GM19324 (cell line): Measurements from ENCODE around the gene UBR4.

ENCODE experiments used
- ATAC-seq: cut with Tn5 transposase; IDR thresholded peaks from one replicate; pipeline ENCODE4 v1.9.1; 2021; ENCODE audit warnings: mild to moderate bottlenecking, moderate library complexity; ENCODE audit not compliant: unreplicated experiment, low FRiP score

Gene UBR4

DNA sequence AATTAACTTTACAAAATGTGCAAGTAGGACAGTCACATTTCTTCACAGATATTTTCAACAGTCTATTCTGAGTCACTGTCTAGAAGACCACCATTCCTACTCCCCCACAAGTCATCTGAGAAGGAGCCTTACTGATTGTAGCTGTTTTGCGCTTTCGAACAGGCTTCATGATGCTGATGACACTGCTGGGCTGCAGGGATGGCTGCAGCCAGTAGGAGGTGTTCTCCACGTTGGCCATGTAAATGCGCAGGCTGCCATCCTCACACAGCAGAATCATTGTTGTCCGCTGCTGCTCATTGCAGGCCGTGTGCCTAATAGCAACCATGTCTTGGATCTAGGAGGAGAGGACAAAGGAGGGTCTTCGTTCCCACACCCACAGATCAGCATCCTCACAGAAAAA lies 56.9 kb downstream of the UBR4 start:
- no peak for ATAC-seq

DNA sequence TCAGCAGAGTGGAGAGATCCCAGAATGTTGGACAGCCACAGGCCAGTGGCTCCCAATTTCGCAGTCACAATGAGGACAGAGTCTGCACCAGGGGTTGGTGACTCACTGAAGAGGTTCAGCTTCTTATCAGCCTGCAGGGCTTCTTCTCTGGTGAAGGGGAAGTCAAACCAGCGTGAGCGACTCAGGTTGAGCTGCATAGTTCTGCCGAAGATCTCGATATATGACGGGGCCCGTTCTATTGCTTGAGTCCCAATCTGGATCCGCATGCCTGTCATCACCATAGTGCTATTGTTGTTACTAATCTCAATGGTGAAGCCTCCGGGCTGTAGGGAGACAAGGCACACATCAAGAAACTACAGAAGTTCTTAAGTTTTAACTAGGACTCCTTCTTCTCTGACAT lies 58.5 kb downstream of the UBR4 start:
- ATAC-seq = no peak

DNA sequence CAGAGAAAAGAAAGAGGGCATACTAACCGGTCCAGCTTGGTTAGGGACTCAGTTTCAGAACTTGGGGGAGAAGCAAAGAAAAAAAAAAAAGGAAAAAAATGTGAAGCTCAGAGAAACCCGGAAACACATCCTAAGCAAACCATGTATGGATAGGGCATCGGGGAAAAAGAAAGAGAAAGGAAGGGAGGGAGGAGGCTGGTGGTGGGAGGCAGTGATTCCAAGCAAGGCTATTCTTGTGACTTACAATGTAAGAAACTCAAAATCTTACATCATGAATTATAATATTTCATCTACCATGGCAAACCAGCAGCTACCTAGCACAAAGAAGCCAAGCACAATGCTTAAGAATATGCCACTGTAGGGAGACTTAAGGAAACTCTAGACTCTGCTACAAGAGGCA lies 60.3 kb downstream of the UBR4 start:
- no peak for ATAC-seq

DNA sequence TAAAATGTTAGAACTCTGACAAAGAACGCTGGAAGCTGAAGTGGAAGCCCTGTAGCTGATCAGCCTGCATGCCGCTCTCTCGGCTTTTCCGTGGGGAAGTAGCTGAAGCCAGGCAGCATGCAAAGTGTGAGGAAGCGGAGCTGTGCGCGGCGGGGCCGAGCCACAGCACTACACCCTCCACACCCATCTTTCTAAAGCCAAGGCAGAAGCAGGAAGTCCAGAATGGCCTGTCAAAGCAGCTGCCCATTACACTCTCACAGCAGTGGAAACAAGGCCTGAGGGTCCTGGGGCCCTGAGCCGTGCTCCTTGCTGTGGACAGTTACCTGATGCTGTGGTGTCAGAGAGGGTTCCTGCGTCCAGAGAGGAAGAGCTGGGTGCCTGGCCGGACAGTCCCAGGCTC lies 69.6 kb downstream of the UBR4 start:
- no peak for ATAC-seq

DNA sequence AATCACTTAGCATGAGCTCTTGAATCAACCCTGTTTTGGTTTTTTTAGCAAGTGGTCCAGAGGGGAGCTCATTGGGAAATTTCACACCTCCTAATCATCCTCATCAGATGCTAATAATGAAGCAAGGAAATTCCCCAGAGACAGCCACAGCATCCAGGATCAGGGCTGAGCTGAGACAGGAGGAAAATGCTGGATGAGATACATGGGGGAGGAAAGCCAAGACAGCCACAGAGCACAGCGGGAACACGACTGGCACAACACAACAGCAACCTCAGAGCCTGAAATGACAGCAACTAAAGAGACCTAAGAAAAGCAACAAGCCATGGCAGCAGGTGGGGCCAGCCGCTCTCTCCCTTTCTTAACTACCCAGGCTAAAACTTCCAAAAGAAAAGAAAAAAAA lies 70.4 kb downstream of the UBR4 start:
- ATAC-seq = no peak

DNA sequence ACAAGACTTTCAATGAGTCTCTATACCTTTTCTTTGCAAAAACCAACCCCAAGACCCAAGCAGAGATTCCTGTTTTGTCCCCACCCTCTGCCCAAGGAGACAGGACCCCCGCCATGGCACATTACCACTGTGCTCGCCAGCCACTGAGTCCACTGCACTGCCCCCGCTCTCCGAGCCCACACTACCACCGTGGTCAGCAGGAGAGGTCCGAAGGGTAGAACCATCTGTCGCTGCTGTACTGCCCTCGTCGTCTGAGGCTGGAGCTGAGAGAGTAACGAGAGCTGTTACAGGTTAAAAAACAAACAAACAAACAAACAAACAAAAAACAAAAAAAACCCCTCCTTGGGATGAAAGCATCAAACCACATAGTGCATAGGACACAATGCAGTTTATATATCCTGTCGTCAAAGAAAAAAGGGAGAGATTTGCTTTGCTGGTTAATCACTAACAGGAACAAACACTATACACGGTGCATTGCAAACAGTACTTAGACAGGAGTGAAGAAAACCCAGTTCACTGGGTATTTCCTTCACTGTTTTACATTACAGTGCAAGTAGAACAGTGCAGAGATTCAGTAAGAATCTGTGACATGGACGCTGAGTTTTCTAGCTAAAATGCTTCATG lies 71.0 kb downstream of the UBR4 start:
- ATAC-seq = no peak

DNA sequence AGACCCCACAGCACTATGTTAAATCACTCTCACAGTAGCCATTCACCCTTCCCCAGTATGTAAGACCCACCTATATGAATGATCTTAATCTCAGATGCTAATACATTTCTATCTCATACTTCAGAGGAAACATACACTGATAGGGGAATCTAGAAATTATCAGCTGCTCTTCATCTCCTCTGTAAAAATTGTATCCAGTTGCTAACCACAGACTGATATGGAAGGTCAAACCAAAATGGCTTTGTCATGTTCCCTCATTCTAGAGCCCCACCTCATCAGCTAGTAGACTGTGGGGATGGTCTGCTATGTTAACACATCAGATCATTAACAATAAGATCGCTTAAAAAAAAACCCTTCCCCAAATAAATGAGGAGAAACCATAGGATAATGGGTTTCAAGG lies 71.7 kb downstream of the UBR4 start:
- ATAC-seq = no peak

DNA sequence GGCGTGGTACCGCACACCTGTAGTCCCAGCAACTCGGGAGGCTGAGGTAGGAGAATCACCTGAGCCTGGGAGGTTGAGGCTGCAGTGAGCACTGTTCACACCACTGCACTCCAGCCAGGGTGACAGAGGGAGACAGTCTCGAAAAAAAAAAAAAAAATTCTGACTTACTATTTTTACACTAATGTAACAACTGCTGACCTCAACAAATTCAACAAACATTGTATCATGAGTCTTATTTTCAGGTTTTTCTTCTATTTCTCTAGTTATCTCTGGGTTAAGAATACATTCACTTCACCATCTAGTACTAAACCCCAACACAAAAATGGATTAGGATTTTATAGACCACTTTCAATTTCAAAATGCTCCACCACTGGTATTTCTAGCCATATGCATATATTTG lies 72.9 kb downstream of the UBR4 start:
- no peak for ATAC-seq

DNA sequence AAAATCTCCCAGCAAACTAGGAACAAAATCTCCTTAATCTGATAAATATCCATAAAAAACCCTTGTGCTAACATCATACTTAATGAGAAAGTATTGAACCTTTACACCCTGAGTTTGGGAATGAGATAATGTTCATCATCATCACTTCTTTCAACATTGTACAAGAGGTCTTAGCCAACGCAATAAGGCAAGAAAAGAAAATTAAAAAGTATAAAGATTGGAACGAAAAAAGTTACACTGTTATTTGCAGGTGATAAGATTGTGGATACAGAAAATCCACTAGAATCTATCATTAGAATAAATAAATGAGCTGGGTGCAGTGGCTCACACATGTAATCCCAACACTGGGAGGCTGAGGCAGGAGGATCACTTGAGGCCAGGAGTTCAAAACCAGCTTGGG lies 76.7 kb downstream of the UBR4 start:
- no peak for ATAC-seq

DNA sequence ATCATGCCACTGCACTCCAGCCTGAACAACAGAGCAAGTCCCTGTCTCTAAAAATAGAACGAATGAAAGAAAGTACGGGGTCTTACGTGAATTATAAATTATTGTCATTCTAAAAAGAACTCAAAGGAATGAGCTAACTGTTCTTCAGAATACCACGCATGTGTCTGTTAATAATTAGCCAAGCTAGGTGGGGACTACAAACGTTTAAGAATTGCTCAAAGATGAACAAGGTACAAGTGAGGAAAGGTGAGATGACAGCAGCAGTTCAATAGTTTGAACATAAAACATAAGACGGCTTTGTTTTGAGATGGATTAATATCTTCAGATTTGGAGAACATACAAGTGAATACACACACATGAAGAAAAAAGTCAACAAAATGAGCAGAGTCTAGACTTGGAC lies 79.6 kb downstream of the UBR4 start:
- no peak for ATAC-seq

DNA sequence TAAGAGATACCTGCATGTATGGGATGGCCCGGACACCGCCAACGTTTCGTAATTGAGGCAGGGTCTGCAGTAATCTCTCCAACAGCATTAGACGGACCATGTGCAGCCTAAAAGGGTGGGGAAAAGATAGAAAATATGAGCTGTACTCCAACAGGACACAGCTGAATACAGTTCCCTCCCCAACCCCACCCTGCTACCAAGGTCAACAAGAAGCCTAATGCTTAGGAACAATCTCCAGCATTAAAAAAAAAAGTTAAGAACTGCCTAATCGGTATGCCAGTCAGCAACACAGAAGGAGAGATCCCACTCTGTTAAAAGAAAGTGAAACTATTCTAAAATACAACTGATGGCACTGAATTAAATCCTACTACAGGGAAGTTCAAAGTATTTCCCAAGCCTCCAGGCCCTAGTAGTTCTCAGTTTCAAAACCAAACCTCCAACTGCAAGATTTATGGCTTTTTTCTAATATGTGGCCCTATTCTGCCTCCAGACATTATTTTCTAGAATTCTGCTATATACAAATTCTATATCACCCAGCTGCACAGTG lies 81.0 kb downstream of the UBR4 start:
- no peak for ATAC-seq

DNA sequence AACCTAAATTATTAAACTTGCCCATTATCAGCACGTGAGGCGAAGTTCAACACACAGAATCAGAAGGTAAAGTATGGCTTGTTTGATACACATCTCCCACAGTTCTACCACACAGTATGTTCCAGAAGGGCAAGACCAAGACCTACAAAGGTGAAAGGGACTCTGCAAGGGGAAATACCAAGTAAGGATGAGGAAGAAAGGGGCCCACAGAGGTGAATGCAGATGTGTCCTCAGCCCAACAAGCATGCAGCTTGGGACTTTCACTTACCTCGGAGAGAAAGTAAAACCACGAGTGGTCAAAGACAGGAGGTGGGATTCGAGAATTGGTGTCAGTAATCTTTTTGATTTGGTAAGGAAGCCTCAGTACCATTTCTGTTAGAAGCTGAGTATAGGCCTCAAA lies 85.8 kb downstream of the UBR4 start:
- ATAC-seq = no peak

DNA sequence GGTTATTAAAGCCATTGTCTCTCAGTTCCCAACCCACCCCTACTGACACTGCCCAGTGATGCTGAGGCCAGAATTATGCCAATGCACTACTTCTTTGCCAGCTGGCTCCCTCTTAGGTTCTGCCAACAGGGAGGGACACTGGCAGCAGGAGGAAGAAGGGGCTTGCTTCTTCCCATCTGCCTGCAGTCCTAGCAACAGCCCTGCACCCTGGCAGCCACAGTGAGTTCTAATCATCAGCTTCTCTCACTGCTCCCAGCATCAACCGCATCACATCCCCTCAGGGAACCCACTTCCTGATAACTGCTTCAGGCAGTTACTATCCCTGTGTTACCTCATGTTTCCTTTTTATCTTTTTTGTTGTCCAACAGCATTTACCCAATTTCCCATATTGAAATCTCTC lies 86.2 kb downstream of the UBR4 start:
- ATAC-seq = no peak

DNA sequence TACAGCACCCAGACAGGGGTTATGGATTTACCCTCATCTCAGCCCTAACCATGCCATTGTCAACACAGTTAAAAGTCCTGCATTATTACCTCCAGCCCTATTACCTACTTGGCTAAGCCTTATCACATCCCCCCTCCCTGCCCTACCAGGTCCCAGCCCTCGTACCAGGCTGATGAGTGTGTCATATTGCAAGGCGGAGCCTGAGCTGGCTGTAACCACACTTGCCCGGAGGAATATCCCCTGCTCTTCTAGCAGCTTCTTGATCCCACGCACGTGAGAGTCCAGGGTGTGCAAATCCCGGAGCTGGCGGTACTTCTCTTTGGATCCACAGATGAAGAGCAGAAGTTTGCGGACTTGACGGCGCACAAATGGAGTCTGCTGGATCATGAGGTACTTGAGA lies 87.4 kb downstream of the UBR4 start:
- ATAC-seq = no peak

DNA sequence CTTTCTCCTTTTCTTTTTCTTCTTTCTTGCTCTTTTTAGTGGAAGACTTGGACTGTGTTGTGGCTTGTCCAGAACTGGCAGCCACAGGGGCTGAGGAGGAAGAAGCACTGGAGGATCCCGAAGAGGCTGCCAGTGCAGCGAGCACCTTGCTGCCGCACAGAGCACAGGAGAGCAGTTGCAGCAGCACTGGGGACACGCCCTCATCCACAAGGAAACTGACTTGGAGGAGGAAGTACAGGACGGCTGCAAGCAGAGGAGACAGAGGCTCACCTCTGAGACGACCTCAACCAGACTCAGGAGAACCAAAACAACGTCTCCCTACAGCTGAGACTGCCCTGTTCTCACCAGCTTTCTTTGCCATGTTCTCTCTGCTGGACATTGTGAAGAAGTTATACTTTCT lies 88.9 kb downstream of the UBR4 start:
- ATAC-seq = no peak

DNA sequence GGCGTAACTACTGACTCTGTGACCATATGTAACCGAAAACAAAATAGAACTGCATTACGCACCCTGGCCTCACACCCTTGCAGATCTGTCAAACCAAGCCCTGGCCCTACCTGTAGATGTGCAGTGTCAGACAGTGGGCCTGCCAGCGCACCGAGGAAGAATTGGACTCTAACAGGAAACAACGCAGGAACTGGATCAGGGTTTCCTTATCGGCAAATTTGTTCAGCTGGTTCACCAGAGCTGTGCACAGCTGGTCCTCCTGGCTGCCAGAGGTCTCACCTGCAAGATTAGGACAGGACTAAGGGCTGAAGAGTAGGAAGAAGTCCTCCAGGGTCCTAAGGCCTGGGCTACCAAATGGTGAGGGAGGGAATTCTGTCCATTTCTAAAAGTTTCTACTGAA lies 90.0 kb downstream of the UBR4 start:
- no peak for ATAC-seq

DNA sequence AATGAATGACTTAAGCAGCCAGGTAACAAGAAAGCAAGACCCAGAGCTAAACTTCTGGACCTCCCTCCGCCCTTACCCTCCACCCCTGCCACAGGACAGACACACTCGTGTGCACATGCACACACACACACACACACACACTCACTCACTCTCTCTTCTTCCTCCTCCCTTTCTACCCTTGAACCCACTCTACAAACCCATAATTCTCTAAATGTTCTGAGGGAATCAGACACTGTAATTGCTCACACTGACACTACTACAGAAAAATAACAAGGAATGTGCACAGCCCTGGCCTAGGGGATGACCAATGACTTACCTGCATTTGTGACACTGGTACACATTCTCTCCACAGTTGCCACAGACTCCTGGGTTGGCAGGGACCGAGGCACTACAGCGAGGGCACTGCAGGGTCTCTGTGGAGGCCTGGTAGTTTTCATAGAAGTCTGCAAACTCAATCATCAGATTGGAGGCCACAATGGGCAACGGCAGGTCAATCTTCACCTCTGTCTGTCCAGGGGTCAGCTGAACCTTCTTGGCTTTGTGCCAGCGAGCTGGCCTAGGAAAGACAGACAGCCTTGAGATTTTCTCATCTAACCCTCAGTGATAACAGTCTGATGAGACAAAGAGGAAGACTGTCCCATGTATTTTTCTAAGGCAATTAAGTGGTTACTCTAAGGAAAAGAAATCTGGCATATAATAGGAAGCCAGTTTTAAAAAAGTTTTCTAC lies 94.8 kb downstream of the UBR4 start:
- ATAC-seq = no peak

DNA sequence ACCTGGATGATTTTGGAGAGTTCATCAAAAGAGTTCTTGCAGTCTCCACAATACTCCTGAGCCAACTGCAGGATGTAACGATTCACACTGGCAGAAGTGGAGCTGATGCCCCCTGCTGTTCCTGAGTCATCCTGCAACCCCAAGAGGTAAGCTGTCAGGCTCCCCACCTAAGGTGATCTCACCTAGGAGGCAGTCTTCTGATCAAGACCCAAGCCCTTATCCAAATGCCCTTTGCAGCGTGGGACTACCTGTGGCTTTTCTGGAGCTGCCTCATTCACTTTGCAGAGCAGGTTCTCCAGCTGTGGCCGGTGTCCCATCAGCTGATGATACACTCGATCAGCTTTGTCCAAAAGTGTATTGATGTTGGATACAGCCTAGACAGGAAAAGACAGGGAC lies 96.4 kb downstream of the UBR4 start:
- ATAC-seq = no peak

DNA sequence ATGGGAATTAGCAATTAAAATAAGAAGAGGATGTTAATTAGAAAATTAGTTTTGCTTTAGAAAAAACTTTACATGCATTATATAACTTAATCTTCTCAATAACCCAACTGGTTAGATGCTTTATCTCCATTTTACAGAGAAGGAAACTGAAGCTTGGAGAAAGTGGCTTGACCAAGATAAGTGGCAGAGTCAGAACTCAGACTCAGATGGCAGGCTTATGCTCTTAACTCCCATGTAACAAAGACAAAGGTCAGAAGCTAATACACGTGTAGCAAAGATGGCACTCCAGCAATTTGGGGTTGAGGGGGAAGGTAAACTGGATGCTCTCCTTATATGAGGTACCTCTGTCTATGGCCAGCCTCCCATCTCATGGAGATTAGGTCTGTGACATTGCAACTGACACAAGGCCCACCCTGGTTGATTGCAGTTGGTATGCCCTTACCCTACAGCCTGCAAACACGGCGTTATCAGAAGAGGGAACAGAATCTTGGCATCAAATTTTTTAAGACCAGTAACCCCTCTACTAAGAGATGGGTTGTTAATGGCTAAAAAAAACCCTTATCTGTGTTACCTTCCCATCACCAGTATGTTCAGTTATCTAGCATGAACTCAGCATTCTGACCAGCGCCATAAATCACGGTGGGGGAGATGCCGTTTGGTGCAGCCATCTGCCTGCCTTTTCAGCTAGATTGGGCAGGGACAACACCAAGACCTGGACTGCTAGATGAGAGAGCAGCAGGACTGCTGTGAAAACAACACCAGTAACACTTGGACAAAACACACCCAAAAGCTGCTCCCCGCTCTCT lies 97.0 kb downstream of the UBR4 start:
- ATAC-seq = no peak

DNA sequence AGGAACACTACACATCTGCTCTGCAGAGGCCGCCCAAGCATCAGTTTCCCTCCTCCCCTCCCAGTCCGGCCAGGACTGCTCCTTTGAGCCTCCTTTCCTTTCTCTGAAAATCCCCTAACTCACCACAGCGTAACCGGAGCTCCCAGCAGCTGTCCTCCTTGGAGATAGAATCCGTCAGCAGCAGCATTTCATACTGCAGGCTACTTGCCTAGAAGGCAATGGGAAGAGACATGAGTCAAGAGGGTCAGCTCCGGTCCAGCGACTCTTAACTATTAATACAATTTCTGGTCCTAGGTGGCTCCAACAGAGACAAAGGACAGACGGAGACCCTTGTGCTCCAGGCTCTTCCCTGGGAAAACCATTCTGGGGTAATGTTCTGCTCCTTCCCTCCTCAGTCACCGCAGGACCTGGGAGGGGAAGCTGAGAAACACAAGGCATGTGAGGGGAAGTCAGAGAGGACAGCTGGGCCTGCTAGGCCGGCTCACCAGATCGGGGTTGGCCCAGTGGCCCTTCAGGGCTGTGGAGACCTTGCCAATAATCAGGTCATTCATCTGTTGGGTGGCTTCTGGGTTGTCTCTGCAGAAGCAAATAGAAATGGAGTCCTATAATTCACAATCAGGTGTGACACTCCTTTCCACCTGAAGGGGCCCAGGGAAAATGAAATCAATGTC lies 99.7 kb downstream of the UBR4 start:
- ATAC-seq = no peak

DNA sequence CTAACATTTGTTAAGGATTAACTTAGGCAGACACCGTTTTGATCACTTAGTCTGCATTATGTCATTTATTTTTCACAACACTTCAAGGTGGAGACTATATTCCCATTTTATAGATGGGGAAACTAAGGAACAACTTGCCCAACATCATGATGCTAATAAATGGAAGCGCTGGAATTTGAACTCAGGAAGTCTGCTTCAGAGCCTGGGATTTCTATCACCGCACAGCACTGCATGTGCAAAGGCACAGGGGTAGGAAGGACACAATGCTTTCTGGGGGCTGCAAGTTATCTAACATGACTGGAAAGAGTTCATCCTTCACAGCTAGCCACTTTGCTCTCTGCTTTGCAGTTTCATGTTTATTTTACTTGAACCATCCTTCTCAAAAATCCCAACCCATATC lies 100.5 kb downstream of the UBR4 start:
- no peak for ATAC-seq
